Transverse colon (tissue), 4 donors: ENCODE data around the gene IRF6. TPM values are rescaled to one million over a fixed set of nuclear protein-coding genes. Genes with fewer than 3 reads are reported as not detected.
A peak's percentile ranks its signal among the peaks of the same experiment; 100 is the strongest.

Source experiments
- DNase-seq: peaks from one replicate; pipeline ENCODE4 v3.0.0-alpha.2; 2019
- H3K27ac ChIP-seq, 4 donors: fragments of 200-600 bp; sonication (generic); 2 replicates each; pipeline ENCODE4 v1.5.1; 2016 to 2018; ENCODE audit warnings: inconsistent platforms in 4 of 4
- H3K27me3 ChIP-seq: fragments of 200-600 bp; sonication (generic); 2 replicates; pipeline ENCODE4 v1.5.1; 2017; ENCODE audit warnings: inconsistent platforms
- H3K36me3 ChIP-seq, 4 donors: fragments of 200-600 bp; sonication (generic); 2 replicates each; pipeline ENCODE4 v1.5.1; 2017 to 2019; ENCODE audit warnings: inconsistent platforms in 4 of 4
- H3K4me1 ChIP-seq, 4 donors: fragments of 200-600 bp; sonication (generic); 2 replicates each; pipeline ENCODE4 v1.5.1; 2017 to 2020; ENCODE audit warnings: inconsistent platforms in 4 of 4
- H3K4me3 ChIP-seq, 4 donors: fragments of 200-600 bp; sonication (generic); 1 replicate in 1 of 4; 2 replicates in 3 of 4; pipeline versions ENCODE4 v1.5.1 to v1.6.1; 2017 to 2019; ENCODE audit warnings: inconsistent platforms in 4 of 4
- H3K9me3 ChIP-seq, 2 donors: fragments of 200-600 bp; sonication (generic); 2 replicates each; pipeline ENCODE4 v1.5.1; 2017 to 2019; ENCODE audit warnings: inconsistent platforms in 2 of 2
- CTCF ChIP-seq, 5 experiments: fragments of 200-600 bp in 3 of 5; fragments of 450-650 bp in 2 of 5; sonication (generic) in 3 of 5; IDR thresholded peaks; 1 replicate in 2 of 5; 2 replicates in 3 of 5; pipeline ENCODE4 v1.5.1; 2016 to 2017; ENCODE audit warnings: antibody characterized with exemption in 5 of 5, inconsistent platforms in 3 of 5, mild to moderate bottlenecking in 2 of 5, moderate library complexity in 1 of 5
- EP300 ChIP-seq: sonication (generic); formaldehyde crosslinking; IDR thresholded peaks from one replicate; pipeline ENCODE4 v1.6.1; 2017; ENCODE audit warnings: antibody characterized with exemption, low read depth
- POLR2A ChIP-seq: fragments of 450-650 bp; IDR thresholded peaks from one replicate; pipeline ENCODE4 v1.6.1; 2016; ENCODE audit warnings: antibody characterized with exemption, mild to moderate bottlenecking, moderate library complexity
- POLR2AphosphoS5 ChIP-seq, 3 donors: sonication (generic); formaldehyde crosslinking; IDR thresholded peaks; one replicate each; pipeline ENCODE4 v1.6.1; 2016; ENCODE audit warnings: antibody characterized with exemption in 3 of 3
- WGBS, 2 donors: methylation state at CpG; one replicate each; pipeline ENCODE4 v1.1.5; 2018; ENCODE audit warnings: low coverage in 1 of 2; 5-methylcytosine and 5-hydroxymethylcytosine counted together
- in situ Hi-C, 4 donors: fragments of 200-750 bp; cut with MboI; loops; one replicate each; pipeline versions ENCODE4 v1.15.0 to v1.15.1; 2017; ENCODE audit warnings: low sequenced_read_pairs in 3 of 4, low pct_ligation_motif_present in 1 of 4, low pct_unique_long_range_greater_than_20kb in 1 of 4
- intact Hi-C: fragments of 100-400 bp; cut with DNase I; formaldehyde crosslinking; loops from one replicate; pipeline ENCODE4 v1.15.1; 2023; ENCODE audit warnings: low total_unique reads
- total RNA-seq, 4 donors: library from RNA; depleted of rRNA; stranded (reverse); fragments of >200 nt; gene quantifications; one replicate each; pipeline ENCODE4 v1.1.0, GENCODE V29; 2016

IRF6 gene
- total RNA-seq: 10 to 100 TPM; 26.1 to 78.0 (median 44.4) TPM

GRCh38 chr1:209805875-209806760, at the start of gene IRF6:
Gene IRF6 (minus strand): TSS chr1:209806142. CDS start chr1:209801413, 4,729 bp downstream.
- H3K27me3 ChIP-seq: no peaks in the 10 kb centered on the region
- H3K4me1 ChIP-seq: peaks cover 0 to 15% (median 3%) of the 10 kb centered on the region in 4 donors
- no peaks in the 10 kb centered on the region for H3K9me3 ChIP-seq
- no peak for TF ChIP-seq EP300
- peak; percentile 99 for TF ChIP-seq POLR2A
- no peak for TF ChIP-seq CTCF (IDR thresholded peaks at IDR 0.05)
- TF ChIP-seq POLR2AphosphoS5 (IDR thresholded peaks at IDR 0.05): peak; percentile 83 to 98 (median 97)
- H3K36me3 ChIP-seq: no peaks in the 10 kb centered on the region
- DNase-seq: peak; percentile 96
- peak within 1 kb of the TSS; percentile 18 to 62 (median 56) for H3K4me3 ChIP-seq
- in situ Hi-C loops (no loop called here), intact Hi-C loops (no loop called here)
- H3K27ac ChIP-seq: peak within 1 kb of the TSS; percentile 77 to 89 (median 88)
- WGBS, 2 donors: 12% methylated on average over 24 of the region's 46 CpGs; no CpG with 5 or more reads in 1 of the 2 donors

- intact Hi-C loops (no loop called here), in situ Hi-C loops (loop anchor here in 2 of 4 donors (25.0 kb wide), 2 partner anchors 132 to 457 kb away; no protein-coding TSS in a partner anchor)
- no peaks in the 10 kb centered on the region for H3K27me3 ChIP-seq
- no peak overlapping the region for H3K27ac ChIP-seq
- H3K9me3 ChIP-seq: no peaks in the 10 kb centered on the region
- 87% methylated on average over 5 of the region's 5 CpGs; no CpG with 5 or more reads in 1 of the 2 donors for WGBS, 2 donors
- H3K36me3 ChIP-seq: peaks cover 0 to 33% (median 14%) of the 10 kb centered on the region in 4 donors
- H3K4me3 ChIP-seq: no peak overlapping the region
- H3K4me1 ChIP-seq: no peaks in the 10 kb centered on the region
- TF ChIP-seq POLR2AphosphoS5 (IDR thresholded peaks at IDR 0.05) (no peak), CTCF (IDR thresholded peaks at IDR 0.05) (no peak)
- DNase-seq: no peak
Observed at GRCh38 chr1:209855623-209856022, 49.7 kb upstream of the IRF6 start.

- in situ Hi-C loops: loop anchor here in 2 of 4 donors (25.0 kb wide), 2 partner anchors 132 to 457 kb away; no protein-coding TSS in a partner anchor
Observed at GRCh38 chr1:209855006-209855405, 49.1 kb upstream of the IRF6 start.

More at GRCh38 chr1:209855006-209855405, 49.1 kb upstream of the IRF6 start:
- Histone ChIP-seq H3K27me3 (no peaks in the 10 kb centered on the region), H3K36me3 (peaks cover 0 to 33% (median 14%) of the 10 kb centered on the region in 4 donors), H3K9me3 (no peaks in the 10 kb centered on the region), H3K27ac (no peak overlapping the region), H3K4me3 (no peak overlapping the region), H3K4me1 (no peaks in the 10 kb centered on the region)
- 82 to 86% methylated on average over 8 of the region's 8 CpGs for WGBS, 2 donors
- no peak for DNase-seq
- intact Hi-C loops: no loop called here
- TF ChIP-seq CTCF (IDR thresholded peaks at IDR 0.05): no peak
- no peak for TF ChIP-seq POLR2A
- no peak for TF ChIP-seq POLR2AphosphoS5 (IDR thresholded peaks at IDR 0.05)
- TF ChIP-seq EP300: no peak
